ENCODE measurements around the gene ZNF10. TPM values are rescaled to one million over a fixed set of nuclear protein-coding genes. Genes with fewer than 3 reads are reported as not detected.

ZNF10 gene
- total and polyA plus RNA-seq, 12 donors, result 3.1 to 10.5 (median 9.1) TPM

- H3K4me3 ChIP-seq, result no peak overlapping the region
- H3K9me3 ChIP-seq, result peaks cover 0 to 100% (median 31%) of the 10 kb centered on the region in 11 donors
- no peak for DNase-seq
- H3K36me3 ChIP-seq, result no peaks in the 10 kb centered on the region
- no peak overlapping the region for H3K27ac ChIP-seq
- intact Hi-C loops (cut with DNase I), result no loop called here
- H3K27me3 ChIP-seq, result no peaks in the 10 kb centered on the region
- no peaks in the 10 kb centered on the region for H3K4me1 ChIP-seq
- WGBS, 2 donors, result 78 to 100% methylated on average over 1 of the region's 1 CpG
- no peak for ATAC-seq
- TF ChIP-seq, protein P1, sequence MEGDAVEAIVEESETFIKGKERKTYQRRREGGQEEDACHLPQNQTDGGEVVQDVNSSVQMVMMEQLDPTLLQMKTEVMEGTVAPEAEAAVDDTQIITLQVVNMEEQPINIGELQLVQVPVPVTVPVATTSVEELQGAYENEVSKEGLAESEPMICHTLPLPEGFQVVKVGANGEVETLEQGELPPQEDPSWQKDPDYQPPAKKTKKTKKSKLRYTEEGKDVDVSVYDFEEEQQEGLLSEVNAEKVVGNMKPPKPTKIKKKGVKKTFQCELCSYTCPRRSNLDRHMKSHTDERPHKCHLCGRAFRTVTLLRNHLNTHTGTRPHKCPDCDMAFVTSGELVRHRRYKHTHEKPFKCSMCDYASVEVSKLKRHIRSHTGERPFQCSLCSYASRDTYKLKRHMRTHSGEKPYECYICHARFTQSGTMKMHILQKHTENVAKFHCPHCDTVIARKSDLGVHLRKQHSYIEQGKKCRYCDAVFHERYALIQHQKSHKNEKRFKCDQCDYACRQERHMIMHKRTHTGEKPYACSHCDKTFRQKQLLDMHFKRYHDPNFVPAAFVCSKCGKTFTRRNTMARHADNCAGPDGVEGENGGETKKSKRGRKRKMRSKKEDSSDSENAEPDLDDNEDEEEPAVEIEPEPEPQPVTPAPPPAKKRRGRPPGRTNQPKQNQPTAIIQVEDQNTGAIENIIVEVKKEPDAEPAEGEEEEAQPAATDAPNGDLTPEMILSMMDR (IDR thresholded peaks at IDR 0.05), result no peak
Observed at GRCh38 chr12:133172491-133172890, 42.1 kb downstream of the ZNF10 start.

DNA sequence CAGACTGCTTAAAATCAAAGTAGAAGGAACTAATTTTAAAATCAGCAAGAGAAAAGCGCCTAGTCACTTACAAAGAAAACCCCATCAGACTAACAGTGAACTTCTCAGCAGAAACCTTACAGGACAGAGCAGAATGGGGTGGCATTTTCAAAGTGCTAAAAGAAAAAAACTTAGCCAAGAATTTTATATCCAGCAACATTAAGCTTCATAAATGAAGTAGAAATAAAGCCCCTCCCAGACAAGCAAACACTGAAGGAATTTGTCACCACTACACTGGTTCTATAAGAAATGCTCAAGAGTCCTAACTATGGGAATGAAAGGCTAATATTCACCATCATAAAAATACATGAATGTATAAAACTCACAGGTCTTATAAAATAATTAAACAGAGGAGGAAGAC is 44.5 kb downstream of the ZNF10 start:
- Histone ChIP-seq H3K4me1 (no peaks in the 10 kb centered on the region), H3K36me3 (no peaks in the 10 kb centered on the region), H3K27ac (no peak overlapping the region), H3K4me3 (no peak overlapping the region), H3K27me3 (no peaks in the 10 kb centered on the region), H3K9me3 (peaks cover 0 to 100% (median 30%) of the 10 kb centered on the region in 11 donors)
- ATAC-seq, result no peak
- TF ChIP-seq, protein P1 (IDR thresholded peaks at IDR 0.05), result no peak
- intact Hi-C loops (cut with DNase I), result no loop called here
- no peak for DNase-seq
- WGBS, 2 donors, result 74 to 78% methylated on average over 1 of the region's 1 CpG

- TF ChIP-seq, protein P1 (IDR thresholded peaks at IDR 0.05), result no peak
- peaks cover 0 to 93% (median 20%) of the 10 kb centered on the region in 11 donors for H3K9me3 ChIP-seq
- peak overlapping the region in 6 of 10 donors; percentile 57 to 96 (median 86) for H3K4me3 ChIP-seq
- peak overlapping the region in 1 of 10 donors; percentile 69 for H3K27ac ChIP-seq
- ATAC-seq (no peak), DNase-seq (no peak)
- H3K27me3 ChIP-seq, result no peaks in the 10 kb centered on the region
- H3K36me3 ChIP-seq, result peaks cover 0 to 32% (median 26%) of the 10 kb centered on the region in 9 donors
- peaks cover 0 to 12% (median 7%) of the 10 kb centered on the region in 9 donors for H3K4me1 ChIP-seq
- WGBS, 2 donors, result 97 to 99% methylated on average over 8 of the region's 8 CpGs
- intact Hi-C loops (cut with DNase I), result loop anchor here in 3 of 10 donors (1.0 to 2.0 kb wide), 3 partner anchors 50 to 194 kb away; partner anchors contain the start of genes ZNF140 (in 3 of the 3), ZNF10 (in 1 of the 3), ZNF26 (in 1 of the 3) and ZNF891 (in 1 of the 3)
Observed at GRCh38 chr12:133180669-133181068, 50.2 kb downstream of the ZNF10 start.

GRCh38 chr12:133181238-133181959 is 51.0 kb downstream of the ZNF10 start, which contains the start of gene ZNF268:
TSS of gene ZNF268 (plus strand) at chr12:133181495. CDS start at chr12:133181998, 503 bp downstream.
- Histone ChIP-seq H3K36me3 (peaks cover 0 to 39% (median 33%) of the 10 kb centered on the region in 9 donors), H3K27me3 (no peaks in the 10 kb centered on the region), H3K9me3 (peaks cover 0 to 93% (median 19%) of the 10 kb centered on the region in 11 donors), H3K4me3 (peak within 1 kb of the TSS; percentile 57 to 96 (median 86)), H3K27ac (peak within 1 kb of the TSS in 9 of 10 donors; percentile 35 to 85 (median 69)), H3K4me1 (peaks cover 0 to 12% (median 7%) of the 10 kb centered on the region in 9 donors)
- TF ChIP-seq, protein P1 (IDR thresholded peaks at IDR 0.05), result peak; percentile 66 to 95 (median 90)
- DNase-seq (peak; percentile 92 to 95), ATAC-seq (peak; percentile 96 to 98 (median 98))
- 1 to 2% methylated on average over 40 of the region's 40 CpGs for WGBS, 2 donors
- intact Hi-C loops (cut with DNase I), result loop anchor here in 3 of 10 donors (1.0 to 2.0 kb wide), 3 partner anchors 51 to 195 kb away; partner anchors contain the start of genes ZNF140 (in 3 of the 3), ZNF10 (in 1 of the 3), ZNF26 (in 1 of the 3) and ZNF891 (in 1 of the 3)
